HL-60 (cell line): Measurements from ENCODE around the gene RELL1.

Experiments
- CTCF ChIP-seq: IDR thresholded peaks from one replicate; pipeline ENCODE4 v1.5.1; 2011; ENCODE audit warnings: low read length, control low read depth, inconsistent platforms; ENCODE audit not compliant: insufficient read depth
- POLR2AphosphoS5 ChIP-seq: IDR thresholded peaks from 2 replicates; pipeline ENCODE4 v1.6.1; 2012; ENCODE audit warnings: low read depth

DNA sequence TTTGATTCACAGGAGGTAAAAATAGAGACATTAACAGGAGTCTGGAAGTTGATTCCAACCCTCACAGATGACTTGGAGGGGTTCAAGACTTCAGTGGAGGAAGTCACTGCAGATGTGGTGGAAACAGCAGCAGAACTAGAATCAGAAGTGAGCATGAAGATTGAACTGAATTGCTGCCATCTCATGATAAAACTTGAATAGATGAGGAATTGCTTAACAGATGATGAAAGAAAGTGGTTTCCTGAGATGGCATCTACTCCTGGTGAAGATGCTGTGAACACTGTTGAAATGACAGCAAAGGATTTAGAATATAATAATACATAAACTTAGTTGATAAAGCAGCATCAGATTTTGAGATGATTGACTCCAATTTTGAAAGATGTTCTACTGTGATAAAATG, 76.5 kb downstream of the RELL1 start:
- no peak for TF ChIP-seq CTCF
- TF ChIP-seq POLR2AphosphoS5: no peak
